ENCODE measurements around the gene CCDC136. TPM values are rescaled to one million over a fixed set of nuclear protein-coding genes. Genes with fewer than 3 reads are reported as not detected.

Gene CCDC136
- polyA plus RNA-seq, 4 donors, result 0.22 to 4.5 (median 1.5) TPM

GRCh38 chr7:128860158-128861073 lies 68.6 kb downstream of the CCDC136 start:
- no peak overlapping the region for H3K27ac ChIP-seq (ENCODE audit: low read depth in 1 of 3, low read length in 2 of 3)
- FAIRE-seq (no peak), DNase-seq (no peak)
- peaks cover 0 to 38% (median 2%) of the 10 kb centered on the region in 3 donors for H3K36me3 ChIP-seq (ENCODE audit: control insufficient read depth in 3 of 3, insufficient read depth in 2 of 3, low read depth in 1 of 3, low read length in 3 of 3)
- H3K4me1 ChIP-seq (ENCODE audit: control insufficient read depth in 3 of 3, insufficient read depth in 2 of 3, low read depth in 1 of 3, low read length in 2 of 3), result peaks cover 0 to 3% (median 0%) of the 10 kb centered on the region in 3 donors
- no peaks in the 10 kb centered on the region for H3K27me3 ChIP-seq (ENCODE audit: control insufficient read depth in 3 of 3, insufficient read depth in 3 of 3, low read length in 3 of 3)
- WGBS, 3 donors, result 49 to 54% (median 52%) methylated on average over 10 of the region's 10 CpGs
- H3K4me3 ChIP-seq (ENCODE audit: low read depth in 1 of 3, low read length in 3 of 3), result no peak overlapping the region
- H3K9me3 ChIP-seq (ENCODE audit: control insufficient read depth in 2 of 2, insufficient read depth in 1 of 2, low read depth in 1 of 2, low read length in 1 of 2), result no peaks in the 10 kb centered on the region

GRCh38 chr7:128861957-128862570 lies 70.3 kb downstream of the CCDC136 start:
- Histone ChIP-seq H3K4me1 (ENCODE audit: control insufficient read depth in 3 of 3, insufficient read depth in 2 of 3, low read depth in 1 of 3, low read length in 2 of 3) (peaks cover 0 to 5% (median 0%) of the 10 kb centered on the region in 3 donors), H3K36me3 (ENCODE audit: control insufficient read depth in 3 of 3, insufficient read depth in 2 of 3, low read depth in 1 of 3, low read length in 3 of 3) (peaks cover 0 to 36% (median 2%) of the 10 kb centered on the region in 3 donors), H3K27me3 (ENCODE audit: control insufficient read depth in 3 of 3, insufficient read depth in 3 of 3, low read length in 3 of 3) (no peaks in the 10 kb centered on the region), H3K9me3 (ENCODE audit: control insufficient read depth in 2 of 2, insufficient read depth in 1 of 2, low read depth in 1 of 2, low read length in 1 of 2) (no peaks in the 10 kb centered on the region), H3K4me3 (ENCODE audit: low read depth in 1 of 3, low read length in 3 of 3) (peak overlapping the region in 2 of 3 donors; percentile 25 to 90), H3K27ac (ENCODE audit: low read depth in 1 of 3, low read length in 2 of 3) (no peak overlapping the region)
- DNase-seq (no peak), FAIRE-seq (no peak)
- 70 to 71% (median 71%) methylated on average over 15 of the region's 15 CpGs for WGBS, 3 donors

GRCh38 chr7:128862571-128863432 lies 71.0 kb downstream of the CCDC136 start, which contains the start of gene ATP6V1F:
Gene ATP6V1F (plus strand): TSS chr7:128862856. CDS start chr7:128862905, 49 bp downstream.
- Histone ChIP-seq H3K4me3 (ENCODE audit: low read depth in 1 of 3, low read length in 3 of 3) (peak within 1 kb of the TSS; percentile 54 to 90 (median 85)), H3K27ac (ENCODE audit: low read depth in 1 of 3, low read length in 2 of 3) (peak within 1 kb of the TSS; percentile 71 to 94 (median 73)), H3K36me3 (ENCODE audit: control insufficient read depth in 3 of 3, insufficient read depth in 2 of 3, low read depth in 1 of 3, low read length in 3 of 3) (peaks cover 0 to 36% (median 2%) of the 10 kb centered on the region in 3 donors), H3K9me3 (ENCODE audit: control insufficient read depth in 2 of 2, insufficient read depth in 1 of 2, low read depth in 1 of 2, low read length in 1 of 2) (no peaks in the 10 kb centered on the region), H3K4me1 (ENCODE audit: control insufficient read depth in 3 of 3, insufficient read depth in 2 of 3, low read depth in 1 of 3, low read length in 2 of 3) (peaks cover 0 to 7% (median 0%) of the 10 kb centered on the region in 3 donors), H3K27me3 (ENCODE audit: control insufficient read depth in 3 of 3, insufficient read depth in 3 of 3, low read length in 3 of 3) (no peaks in the 10 kb centered on the region)
- WGBS, 3 donors, result 0 to 1% (median 0%) methylated on average over 63 to 65 of the region's 65 CpGs
- DNase-seq, result peak; percentile 99
- no peak for FAIRE-seq

GRCh38 chr7:128863433-128863989 lies 71.7 kb downstream of the CCDC136 start:
- H3K4me3 ChIP-seq (ENCODE audit: low read depth in 1 of 3, low read length in 3 of 3), result peak overlapping the region; percentile 54 to 90 (median 85)
- H3K27ac ChIP-seq (ENCODE audit: low read depth in 1 of 3, low read length in 2 of 3), result peak overlapping the region; percentile 71 to 94 (median 73)
- peak; percentile 65 to 74 for DNase-seq
- peaks cover 0 to 14% (median under 1%) of the 10 kb centered on the region in 3 donors for H3K4me1 ChIP-seq (ENCODE audit: control insufficient read depth in 3 of 3, insufficient read depth in 2 of 3, low read depth in 1 of 3, low read length in 2 of 3)
- H3K27me3 ChIP-seq (ENCODE audit: control insufficient read depth in 3 of 3, insufficient read depth in 3 of 3, low read length in 3 of 3), result no peaks in the 10 kb centered on the region
- no peak for FAIRE-seq
- H3K9me3 ChIP-seq (ENCODE audit: control insufficient read depth in 2 of 2, insufficient read depth in 1 of 2, low read depth in 1 of 2, low read length in 1 of 2), result no peaks in the 10 kb centered on the region
- 0 to 1% (median 0%) methylated on average over 6 of the region's 6 CpGs for WGBS, 3 donors
- peaks cover 0 to 40% (median 2%) of the 10 kb centered on the region in 3 donors for H3K36me3 ChIP-seq (ENCODE audit: control insufficient read depth in 3 of 3, insufficient read depth in 2 of 3, low read depth in 1 of 3, low read length in 3 of 3)

- H3K27ac ChIP-seq (ENCODE audit: low read depth in 1 of 3, low read length in 2 of 3), result no peak overlapping the region
- H3K27me3 ChIP-seq (ENCODE audit: control insufficient read depth in 3 of 3, insufficient read depth in 3 of 3, low read length in 3 of 3), result no peaks in the 10 kb centered on the region
- peaks cover 2 to 22% (median 3%) of the 10 kb centered on the region in 3 donors for H3K4me1 ChIP-seq (ENCODE audit: control insufficient read depth in 3 of 3, insufficient read depth in 2 of 3, low read depth in 1 of 3, low read length in 2 of 3)
- 93 to 95% (median 93%) methylated on average over 12 of the region's 12 CpGs for WGBS, 3 donors
- H3K9me3 ChIP-seq (ENCODE audit: control insufficient read depth in 2 of 2, insufficient read depth in 1 of 2, low read depth in 1 of 2, low read length in 1 of 2), result no peaks in the 10 kb centered on the region
- DNase-seq, result no peak
- H3K4me3 ChIP-seq (ENCODE audit: low read depth in 1 of 3, low read length in 3 of 3), result no peak overlapping the region
- H3K36me3 ChIP-seq (ENCODE audit: control insufficient read depth in 3 of 3, insufficient read depth in 2 of 3, low read depth in 1 of 3, low read length in 3 of 3), result peaks cover 0 to 32% (median 2%) of the 10 kb centered on the region in 3 donors
- no peak for FAIRE-seq
These were observed 73.5 kb downstream of the CCDC136 start for GRCh38 chr7:128865303-128865702.

GRCh38 chr7:128865996-128866877 lies 74.5 kb downstream of the CCDC136 start:
- FAIRE-seq (no peak), DNase-seq (no peak)
- Histone ChIP-seq H3K9me3 (ENCODE audit: control insufficient read depth in 2 of 2, insufficient read depth in 1 of 2, low read depth in 1 of 2, low read length in 1 of 2) (no peaks in the 10 kb centered on the region), H3K36me3 (ENCODE audit: control insufficient read depth in 3 of 3, insufficient read depth in 2 of 3, low read depth in 1 of 3, low read length in 3 of 3) (peaks cover 0 to 32% (median 2%) of the 10 kb centered on the region in 3 donors), H3K27me3 (ENCODE audit: control insufficient read depth in 3 of 3, insufficient read depth in 3 of 3, low read length in 3 of 3) (no peaks in the 10 kb centered on the region), H3K4me3 (ENCODE audit: low read depth in 1 of 3, low read length in 3 of 3) (no peak overlapping the region), H3K27ac (ENCODE audit: low read depth in 1 of 3, low read length in 2 of 3) (no peak overlapping the region), H3K4me1 (ENCODE audit: control insufficient read depth in 3 of 3, insufficient read depth in 2 of 3, low read depth in 1 of 3, low read length in 2 of 3) (peaks cover 2 to 24% (median 3%) of the 10 kb centered on the region in 3 donors)
- 83 to 95% (median 94%) methylated on average over 24 to 27 of the region's 27 CpGs for WGBS, 3 donors

GRCh38 chr7:128867241-128867640 lies 75.5 kb downstream of the CCDC136 start:
- DNase-seq (no peak), FAIRE-seq (no peak)
- Histone ChIP-seq H3K27me3 (ENCODE audit: control insufficient read depth in 3 of 3, insufficient read depth in 3 of 3, low read length in 3 of 3) (no peaks in the 10 kb centered on the region), H3K4me1 (ENCODE audit: control insufficient read depth in 3 of 3, insufficient read depth in 2 of 3, low read depth in 1 of 3, low read length in 2 of 3) (peaks cover 2 to 21% (median 3%) of the 10 kb centered on the region in 3 donors), H3K9me3 (ENCODE audit: control insufficient read depth in 2 of 2, insufficient read depth in 1 of 2, low read depth in 1 of 2, low read length in 1 of 2) (no peaks in the 10 kb centered on the region), H3K4me3 (ENCODE audit: low read depth in 1 of 3, low read length in 3 of 3) (no peak overlapping the region), H3K27ac (ENCODE audit: low read depth in 1 of 3, low read length in 2 of 3) (no peak overlapping the region), H3K36me3 (ENCODE audit: control insufficient read depth in 3 of 3, insufficient read depth in 2 of 3, low read depth in 1 of 3, low read length in 3 of 3) (peaks cover 0 to 32% (median 2%) of the 10 kb centered on the region in 3 donors)
- 66 to 83% (median 80%) methylated on average over 4 of the region's 4 CpGs for WGBS, 3 donors
